HUDEP-2 (cell line): Measurements from ENCODE around the gene NANOS2.

ENCODE experiments used
- DNase-seq, 76 experiments: peaks; one replicate each; lab custom pipeline; 2025; ENCODE audit not compliant: unreplicated experiment in 76 of 76; lab: John Stamatoyannopoulos, UW

Gene NANOS2

DNA sequence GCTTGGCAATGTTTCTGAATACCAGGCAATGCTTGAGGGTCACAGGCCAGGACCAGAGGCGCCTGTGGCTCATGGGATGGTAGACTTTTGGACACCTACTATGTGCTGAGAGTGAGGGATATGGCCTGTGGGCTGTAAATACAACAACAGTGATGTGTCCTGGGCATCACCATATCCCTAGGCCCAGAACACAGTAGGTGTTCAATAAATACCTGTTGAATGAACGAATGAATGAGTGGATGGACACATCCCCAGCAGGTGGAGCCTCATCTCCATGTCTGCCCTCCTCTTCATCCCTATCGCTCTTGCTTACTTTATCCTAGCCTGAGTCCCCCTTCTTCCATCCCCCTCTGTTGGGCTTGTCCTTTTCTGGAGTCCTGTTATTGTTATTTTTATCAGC is 16.5 kb upstream of the NANOS2 start:
- no peak for DNase-seq

DNA sequence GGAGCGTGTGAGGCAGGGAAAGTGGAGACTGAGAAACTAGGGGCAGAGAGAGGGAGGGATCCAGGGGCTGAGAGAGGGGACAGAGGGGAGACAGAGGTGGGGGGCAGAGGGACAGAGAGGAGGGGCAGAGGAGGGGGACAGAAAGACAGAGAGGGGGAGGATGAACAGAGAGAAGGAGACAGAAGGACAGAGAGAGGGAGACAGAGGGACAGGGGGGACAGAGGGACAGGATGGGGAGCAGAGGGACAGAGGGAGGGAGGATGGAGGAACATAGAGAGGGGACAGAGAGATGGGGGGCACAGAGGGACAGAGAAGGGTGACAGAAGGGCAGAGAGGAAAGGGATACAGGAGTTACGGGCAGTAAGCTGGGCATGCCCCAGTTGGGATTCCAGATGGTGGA is 14.7 kb upstream of the NANOS2 start:
- DNase-seq = no peak

DNA sequence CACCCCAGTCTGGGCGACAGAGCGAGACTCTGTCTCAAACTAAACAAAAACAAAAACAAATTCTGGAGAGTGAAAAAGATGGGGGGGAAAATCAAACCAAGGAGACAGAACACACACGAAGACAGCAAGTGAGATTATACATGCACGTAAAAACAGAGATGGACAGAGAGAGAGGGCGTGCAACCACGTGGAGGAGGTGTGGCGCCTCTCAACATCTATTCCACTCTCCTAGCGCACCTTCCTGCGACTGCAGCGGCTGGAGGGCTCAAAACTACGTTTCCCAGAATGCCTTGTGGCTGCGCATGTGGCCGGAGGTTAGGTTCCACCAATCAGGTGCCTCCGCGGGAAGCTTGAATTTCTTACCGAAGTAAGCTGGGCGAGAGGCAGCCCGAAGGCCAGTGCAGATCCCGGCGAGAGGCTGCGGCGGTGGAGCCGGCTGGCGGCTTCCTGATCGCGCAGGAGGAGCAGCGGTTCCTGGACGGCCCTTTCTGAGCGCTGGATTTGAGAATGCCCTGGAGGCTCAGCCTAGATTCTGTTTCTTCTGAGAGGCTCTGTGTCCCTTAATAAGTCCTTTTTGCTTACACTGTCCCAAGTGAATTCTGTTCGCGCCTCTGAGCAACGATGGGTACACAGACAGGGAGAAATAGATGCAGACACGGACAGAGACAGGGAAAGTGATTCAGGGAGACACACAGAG is 13.1 kb upstream of the NANOS2 start:
- DNase-seq = peak; percentile 44 to 95 (median 88)

DNA sequence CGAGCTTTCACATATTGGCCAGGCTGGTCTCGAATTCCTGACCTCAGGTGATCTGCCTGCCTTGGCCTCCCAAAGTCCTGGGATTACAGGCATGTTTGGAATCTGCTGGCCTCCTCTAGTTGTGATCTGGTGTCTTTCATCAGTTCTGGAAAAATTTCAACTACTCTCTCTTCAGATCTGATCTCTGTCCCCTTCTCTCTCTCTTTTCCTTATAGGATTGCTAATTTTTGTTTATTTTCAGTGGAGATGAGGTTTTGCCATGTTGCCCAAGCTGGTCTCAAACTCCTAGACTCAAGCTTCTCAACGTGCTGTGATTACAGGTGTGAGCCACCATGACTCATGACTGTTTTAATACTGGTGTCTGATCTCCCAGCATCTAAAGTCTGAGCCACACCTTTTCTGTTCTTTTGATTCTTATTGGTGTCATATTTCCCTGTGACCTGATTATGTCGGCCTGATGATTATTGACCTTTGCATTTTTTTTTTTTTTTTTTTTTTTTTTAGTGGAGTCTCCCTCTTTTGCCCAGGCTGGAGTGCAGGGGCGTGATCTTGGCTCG is 10.4 kb upstream of the NANOS2 start:
- DNase-seq = no peak

DNA sequence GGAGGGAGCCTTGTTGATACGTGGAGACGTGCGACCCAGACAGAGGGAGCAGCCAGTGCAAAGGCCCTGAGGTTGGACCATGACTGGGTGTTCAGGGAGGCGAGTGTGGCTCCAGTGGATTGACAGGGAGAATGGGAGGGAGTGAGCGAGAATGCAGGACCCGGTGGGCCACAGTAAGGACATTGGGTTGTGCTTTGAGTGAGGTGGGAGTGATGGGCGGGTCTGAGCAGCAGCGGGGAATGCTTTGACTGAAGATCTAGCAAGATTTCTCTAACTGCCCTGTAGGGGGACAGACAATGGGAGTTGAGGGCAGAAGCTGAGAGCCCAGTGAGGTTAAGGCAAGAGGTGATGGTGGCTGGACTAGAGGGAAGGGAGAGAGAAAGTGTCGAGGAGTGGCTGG is 7.7 kb upstream of the NANOS2 start:
- peak in 15 of 76 experiments; percentile 8 to 50 (median 20) for DNase-seq

DNA sequence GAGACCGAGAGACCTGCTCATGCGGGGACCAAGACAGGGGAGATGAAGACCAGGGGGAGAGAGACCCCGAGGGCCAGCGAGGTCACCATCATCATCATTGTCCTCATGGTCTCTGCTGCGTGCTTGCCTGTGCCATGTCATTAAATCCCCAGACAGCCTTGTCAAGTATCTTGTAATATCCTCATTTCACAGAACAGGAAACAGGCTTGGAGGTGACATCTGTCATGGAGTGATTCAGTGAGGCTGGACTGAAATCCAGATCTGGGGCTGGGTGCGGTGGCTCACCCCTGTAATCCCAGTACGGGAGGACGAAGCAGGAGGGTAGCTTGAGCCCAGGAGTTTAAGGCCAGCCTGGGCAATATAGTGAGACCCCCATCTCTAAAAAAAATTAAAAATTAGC is 5.9 kb upstream of the NANOS2 start:
- DNase-seq = no peak

DNA sequence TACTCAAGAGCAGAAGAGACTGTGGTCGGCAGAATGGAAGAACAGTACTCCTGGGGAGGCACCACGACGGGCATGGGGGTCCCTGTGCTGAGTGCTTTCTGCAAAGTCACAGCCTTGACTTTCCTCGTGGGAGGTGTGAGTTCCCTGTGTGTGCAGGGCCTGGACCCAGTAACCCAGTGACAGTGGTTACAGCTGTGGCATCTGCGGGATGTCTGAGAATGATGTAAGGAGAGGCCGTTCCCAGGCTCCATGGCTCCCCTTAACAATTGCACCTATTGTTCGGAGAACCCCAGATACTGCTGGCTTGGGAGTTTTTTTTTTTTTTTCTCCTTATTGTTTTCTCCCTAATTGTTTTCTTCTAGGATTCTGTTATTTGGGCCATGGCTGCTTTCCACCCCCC is 5.1 kb upstream of the NANOS2 start:
- DNase-seq = no peak

DNA sequence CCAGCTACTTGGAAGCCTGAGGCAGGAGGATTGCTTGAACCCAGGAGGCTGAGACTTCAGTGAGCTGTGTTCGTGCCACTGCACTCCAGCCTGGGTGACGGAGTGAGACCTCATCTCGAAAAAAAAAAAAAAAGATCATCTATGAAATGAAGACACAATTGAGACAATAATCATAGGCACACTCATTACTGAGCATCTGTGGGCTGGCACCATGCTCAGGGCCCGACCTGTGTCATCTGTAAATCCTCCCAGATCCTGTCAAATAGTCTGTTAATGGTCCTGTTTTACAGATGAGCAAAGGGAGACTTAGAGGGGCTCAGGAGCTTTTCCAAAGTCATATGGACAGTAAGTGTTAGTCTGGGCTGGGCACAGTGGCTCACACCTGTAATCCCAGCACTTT is 4.1 kb upstream of the NANOS2 start:
- no peak for DNase-seq

DNA sequence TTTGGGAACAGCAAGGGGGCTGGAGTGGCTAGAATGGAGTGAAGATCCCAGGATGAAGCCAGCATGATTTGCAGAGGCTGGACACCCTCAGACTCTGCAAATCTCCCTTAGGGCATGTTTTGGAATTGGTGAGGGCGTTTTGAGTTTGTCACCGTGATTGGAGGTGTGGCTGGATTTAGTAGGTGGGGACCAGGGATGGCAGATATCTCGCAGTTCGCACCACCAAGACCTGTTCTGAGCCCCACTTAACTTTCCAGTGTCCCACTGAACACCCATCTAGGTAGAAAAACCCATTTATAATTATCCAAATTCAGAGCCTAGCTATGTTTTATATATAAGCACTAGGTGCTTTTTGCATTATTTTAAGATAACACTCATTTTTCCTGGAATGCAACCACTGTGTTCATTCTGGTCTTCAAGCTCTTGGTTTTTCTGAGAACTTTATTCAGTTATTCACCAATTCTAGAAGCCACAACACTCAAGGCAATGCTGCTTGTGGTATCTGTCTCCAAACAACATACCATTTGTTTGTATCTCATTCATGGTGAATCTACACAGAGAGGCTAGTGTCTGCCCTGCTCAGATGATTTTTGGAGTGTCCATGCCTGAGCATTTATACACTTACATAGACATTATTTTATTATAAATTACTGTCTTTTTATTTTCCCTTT is 3.0 kb upstream of the NANOS2 start:
- no peak for DNase-seq

DNA sequence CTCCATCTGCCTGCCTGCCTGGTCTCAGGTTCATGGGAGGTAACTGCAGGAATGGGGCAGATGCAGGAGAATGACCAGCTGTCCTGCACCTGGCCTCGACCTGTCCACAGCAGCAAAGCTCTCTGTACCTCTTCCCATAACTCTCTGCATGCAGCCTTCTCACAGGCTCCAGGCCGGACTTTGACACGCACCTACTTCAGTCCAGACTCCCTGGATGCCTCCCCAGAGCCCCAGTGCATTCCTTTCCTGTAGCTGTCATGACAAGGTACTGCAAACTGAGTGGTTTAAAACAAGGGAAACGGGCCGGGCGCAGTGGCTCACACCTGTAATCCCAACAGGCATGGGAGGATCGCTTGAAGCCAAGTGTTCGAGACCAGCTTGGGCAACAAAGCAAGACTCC is 3.3 kb downstream of the NANOS2 start:
- no peak for DNase-seq

DNA sequence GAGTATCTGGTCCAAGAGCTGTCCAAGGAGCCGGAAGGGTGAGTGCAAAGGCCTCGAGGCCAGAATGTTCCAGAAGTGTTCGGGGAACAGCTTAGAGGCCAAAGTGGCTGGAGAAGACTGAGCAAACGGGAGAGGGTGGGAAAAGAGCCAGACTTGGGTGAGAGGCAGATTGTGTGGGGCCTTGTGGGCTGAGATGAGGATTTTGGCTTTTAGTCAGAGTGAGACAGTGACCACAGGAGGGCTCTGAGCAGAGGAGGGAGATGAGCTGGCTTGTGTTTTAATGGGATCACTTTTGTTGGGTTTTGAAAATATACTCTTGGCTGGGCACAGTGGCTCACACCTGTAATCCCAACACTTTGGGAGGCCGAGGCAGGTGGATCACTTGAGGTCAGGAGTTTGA is 5.6 kb downstream of the NANOS2 start:
- DNase-seq = peak in 1 of 76 experiments; percentile 21

DNA sequence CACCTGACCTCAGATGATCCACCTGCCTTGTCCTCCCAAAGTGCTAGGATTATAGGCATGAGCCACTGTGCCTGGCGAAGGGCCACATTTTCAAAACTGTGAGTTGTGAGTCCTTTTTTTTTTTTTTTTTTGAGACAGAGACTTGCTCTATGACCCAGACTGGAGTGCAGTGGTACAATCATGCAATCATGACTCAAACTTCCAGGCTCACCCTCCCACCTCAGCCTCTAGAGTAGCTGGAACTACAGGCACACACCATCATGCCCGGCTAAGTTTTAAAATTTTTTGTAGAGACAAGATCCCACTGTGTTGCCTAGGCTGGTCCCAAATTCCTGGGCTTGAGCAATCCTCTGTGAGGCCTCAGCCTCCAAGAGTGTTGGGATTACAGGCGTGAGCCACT is 8.4 kb downstream of the NANOS2 start:
- no peak for DNase-seq

DNA sequence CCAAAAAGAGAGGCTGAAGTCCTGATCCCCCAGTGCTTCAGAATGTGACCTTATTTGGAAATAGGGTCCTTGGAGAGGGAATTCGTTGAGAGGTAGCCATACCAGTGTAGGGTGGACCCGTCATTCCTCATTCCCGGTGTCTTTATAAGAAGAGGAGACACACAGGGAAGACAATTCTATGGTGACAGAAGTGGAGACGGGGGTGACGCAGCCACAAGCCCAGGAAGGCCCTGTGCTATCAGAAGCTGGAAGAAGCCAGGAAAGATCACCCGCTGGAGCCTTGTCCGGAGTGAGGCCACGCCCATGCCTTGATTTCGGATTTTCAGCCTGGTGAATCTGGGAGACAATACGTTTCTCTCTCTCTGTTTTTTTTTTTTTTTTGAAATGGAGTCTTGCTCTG is 9.6 kb downstream of the NANOS2 start:
- no peak for DNase-seq

DNA sequence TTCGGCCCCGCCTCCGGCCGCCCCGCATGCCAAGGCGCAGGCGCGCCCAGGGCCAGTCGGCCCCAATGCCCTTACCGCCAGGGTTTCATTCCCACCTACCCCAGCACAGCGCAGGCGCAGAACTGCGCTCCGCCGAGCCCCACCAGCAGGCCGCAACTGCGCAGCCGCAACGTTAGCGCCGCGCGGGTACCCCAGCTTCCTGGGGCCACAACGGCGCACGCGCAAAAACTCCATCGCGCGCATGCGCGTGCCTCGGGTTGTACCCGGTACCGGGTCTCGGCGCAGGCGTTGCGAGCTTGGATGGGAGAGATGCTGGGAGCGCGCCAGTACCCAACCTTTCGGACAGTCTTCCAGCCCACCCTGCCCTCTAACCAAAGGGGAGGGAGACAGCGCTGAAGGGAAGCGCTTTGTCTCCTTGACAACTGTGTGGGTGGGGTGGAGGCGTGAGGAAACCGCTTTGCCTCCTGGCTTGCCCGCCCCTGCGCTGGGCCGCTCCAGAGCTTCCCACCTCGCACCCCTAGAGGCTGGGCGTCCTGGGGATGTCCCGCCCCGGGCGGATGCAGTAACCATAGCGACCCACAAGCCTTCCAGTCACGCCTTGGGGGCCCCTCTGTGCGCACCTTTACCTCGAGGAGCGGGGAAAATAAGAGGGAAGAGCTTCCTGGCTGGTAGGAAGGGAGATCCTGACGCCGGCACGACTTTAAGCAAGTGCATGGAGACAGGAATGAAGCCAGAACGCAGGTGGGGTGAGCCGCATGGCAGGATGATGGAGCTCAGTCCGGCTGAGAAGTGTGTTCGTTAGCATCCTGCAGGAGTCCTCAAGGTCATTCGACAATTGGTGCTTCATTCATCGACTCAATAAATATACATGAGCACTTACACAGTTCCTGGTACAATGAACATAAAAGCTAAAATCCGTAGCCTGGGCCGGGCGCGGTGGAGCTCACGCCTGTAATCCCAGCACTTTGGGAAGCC is 11.6 kb downstream of the NANOS2 start:
- peak; percentile 48 to 100 (median 99) for DNase-seq

DNA sequence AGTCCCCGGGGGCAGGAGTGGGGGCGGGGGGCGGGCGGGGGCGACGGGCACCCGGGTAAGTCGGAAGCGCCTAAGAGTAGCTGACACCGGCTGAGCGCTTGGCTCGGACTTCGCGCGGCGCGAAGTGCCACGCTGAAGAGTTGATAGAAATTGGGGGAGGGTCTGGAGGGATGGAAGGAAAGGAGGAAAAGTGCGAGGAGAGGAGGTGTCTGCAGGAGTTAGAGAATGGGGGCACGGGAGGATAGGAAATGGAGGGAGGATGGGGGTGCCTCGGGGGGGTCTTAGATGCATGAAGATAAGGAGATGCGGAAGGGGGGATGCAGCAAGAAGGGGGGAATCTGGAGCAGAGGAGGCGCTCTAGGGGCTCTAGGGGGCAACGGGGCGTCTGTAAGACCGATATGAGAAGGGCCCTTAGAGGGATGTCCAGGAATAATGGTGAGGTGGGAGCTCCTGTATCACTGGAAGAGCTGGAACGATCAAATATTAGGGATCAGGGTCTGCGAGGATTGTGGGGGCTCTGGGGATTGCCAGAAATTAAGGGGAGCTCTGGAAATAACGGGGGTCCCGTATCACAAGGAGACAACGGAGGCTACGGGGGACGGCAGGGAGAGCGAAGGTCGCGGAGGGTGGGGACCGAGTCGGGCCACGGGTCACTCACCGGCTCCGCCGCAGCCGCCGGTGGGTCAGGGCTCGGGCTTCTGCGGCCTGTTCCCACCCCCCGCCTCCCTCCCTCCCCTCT is 12.5 kb downstream of the NANOS2 start, which contains the start of gene MYPOP:
Gene MYPOP, minus strand, starts transcription at position 702 of the 739 bp plus-strand sequence. CDS start 840 bp downstream, outside the sequence.
- DNase-seq = peak in 1 of 76 experiments; percentile 88

DNA sequence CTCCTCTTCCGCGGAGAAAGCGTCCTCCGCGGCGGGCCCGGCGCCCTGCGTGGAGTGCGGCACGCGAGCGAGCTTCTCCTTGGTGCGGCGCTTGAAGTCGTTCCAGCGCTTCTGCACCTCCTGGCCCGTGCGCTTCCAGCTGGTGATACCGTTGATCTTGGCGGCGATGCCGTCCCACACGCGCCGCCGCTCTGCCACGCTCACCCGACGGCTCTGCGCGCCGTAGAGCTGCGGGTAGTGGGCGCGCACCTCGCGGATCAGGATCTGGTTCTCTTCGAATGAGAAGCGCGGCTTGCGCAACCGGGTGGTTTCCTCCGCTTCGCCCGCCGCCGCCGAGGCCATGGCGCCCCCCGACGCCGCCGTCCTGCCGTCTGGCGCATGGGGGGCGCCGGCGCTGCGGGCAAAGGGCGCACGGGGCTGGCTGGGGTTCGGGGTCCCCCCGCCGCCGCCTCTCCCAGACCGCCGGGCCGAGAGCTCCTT is 13.1 kb downstream of the NANOS2 start:
- no peak for DNase-seq

DNA sequence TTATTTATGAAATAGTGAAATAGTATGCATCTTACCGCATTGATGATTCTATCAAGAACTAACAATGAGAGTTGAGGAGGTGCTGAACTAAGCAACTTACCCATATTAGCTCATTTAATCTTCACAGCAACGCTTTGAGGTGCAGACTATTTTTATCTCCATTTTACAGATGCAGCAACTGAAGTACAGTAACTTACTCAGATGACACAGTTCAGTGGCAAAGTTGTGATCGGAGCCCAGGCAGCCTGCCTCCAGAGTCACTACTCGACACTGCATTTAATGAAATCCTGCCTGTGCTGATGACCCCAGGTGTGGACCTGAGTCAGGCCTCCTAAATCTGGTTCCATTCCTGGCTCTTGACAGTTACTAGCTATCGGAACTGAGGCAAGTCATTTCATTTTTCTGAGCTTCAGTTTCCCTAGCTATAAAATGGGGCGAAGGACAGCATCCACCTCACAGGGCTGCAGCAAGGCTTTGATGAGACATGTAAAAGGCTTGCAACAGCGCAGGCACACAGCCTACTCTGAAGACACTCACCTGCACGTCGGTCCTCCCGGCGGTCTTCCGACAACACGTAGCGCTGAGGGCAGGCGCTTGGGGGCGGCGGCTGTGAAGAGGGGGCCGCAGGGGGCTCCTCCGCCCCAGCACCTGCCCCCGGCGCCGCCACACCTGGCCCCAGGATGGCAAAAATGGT is 13.7 kb downstream of the NANOS2 start:
- DNase-seq = peak in 9 of 76 experiments; percentile 14 to 37 (median 27)

DNA sequence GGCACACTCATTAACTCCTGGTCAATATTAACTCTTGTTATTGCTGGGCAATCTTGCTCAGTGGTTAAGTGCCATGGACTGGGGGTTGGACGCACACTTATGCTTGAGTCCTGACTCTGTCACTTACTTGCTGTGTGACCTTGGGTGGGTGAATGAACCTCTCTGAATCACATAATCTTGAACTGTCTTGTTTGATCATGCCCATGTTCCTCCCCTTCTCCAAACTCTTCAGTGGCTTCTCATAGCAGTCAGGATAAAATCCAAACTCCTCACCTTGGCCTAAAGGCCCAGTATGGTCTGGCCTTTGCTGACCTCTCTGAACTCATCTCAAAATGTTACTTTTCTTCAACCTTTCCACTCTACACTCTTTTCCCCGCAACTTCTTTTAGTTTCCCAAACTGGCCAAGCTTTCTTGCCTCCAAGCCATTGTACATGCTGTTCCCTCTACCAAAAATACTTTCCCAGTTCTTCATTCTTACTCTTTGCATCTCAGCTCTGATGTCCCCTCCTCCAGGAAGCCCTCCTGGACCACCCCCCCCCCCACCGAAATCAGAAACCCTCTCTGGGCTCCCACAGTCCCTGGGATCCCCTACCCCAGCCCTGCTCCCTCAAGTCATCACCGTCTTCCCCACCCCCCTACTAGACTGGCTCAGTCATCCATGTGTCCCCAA is 14.5 kb downstream of the NANOS2 start:
- no peak for DNase-seq

DNA sequence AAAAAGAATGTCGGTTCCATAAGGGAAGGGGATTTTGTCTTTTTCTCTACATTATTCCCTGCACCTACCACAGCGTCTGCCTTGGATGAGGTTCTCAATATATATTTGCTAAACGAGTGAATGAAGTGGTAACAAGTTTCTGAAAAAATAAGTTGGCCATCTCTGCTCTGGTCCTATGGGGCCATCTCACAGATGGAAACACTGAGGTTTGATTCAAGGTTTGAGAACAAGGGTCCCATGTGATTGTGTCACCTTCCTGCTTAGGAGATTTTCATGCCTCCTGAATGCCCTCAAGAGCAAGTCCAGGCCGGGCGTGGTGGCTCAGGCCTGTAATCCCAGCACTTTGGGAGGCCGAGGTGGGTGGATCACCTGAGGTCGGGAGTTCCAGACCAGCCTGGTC is 15.3 kb downstream of the NANOS2 start:
- no peak for DNase-seq
